T-helper 22 cell (primary cell): ENCODE data around the gene COQ9.
"Not testable (repeated sequence)": the region's sequence is repeated elsewhere in the genome, so short reads cannot be mapped to it uniquely, and the experiment has no call there.

Experiments used
- DNase-seq: peaks from one replicate; pipeline ENCODE4 v3.0.0-alpha.2; 2020; ENCODE audit warnings: low read depth

Gene COQ9

GRCh38 chr16:57426356-57426755 is 20.9 kb upstream of the COQ9 start:
- DNase-seq = no peak

GRCh38 chr16:57427307-57427706 is 20.0 kb upstream of the COQ9 start:
- DNase-seq = no peak

- DNase-seq = no peak
Observed at GRCh38 chr16:57427824-57428223, 19.5 kb upstream of the COQ9 start.

- DNase-seq = no peak
Observed at GRCh38 chr16:57430955-57431354, 16.3 kb upstream of the COQ9 start.

GRCh38 chr16:57432505-57432904 is 14.8 kb upstream of the COQ9 start:
- no peak for DNase-seq

- no peak for DNase-seq
Observed at GRCh38 chr16:57432989-57433388, 14.3 kb upstream of the COQ9 start.

GRCh38 chr16:57434003-57434402 is 13.3 kb upstream of the COQ9 start:
- no peak for DNase-seq

GRCh38 chr16:57435838-57436237 is 11.4 kb upstream of the COQ9 start:
- DNase-seq = no peak

GRCh38 chr16:57439947-57440346 is 7.3 kb upstream of the COQ9 start:
- DNase-seq = not testable (repeated sequence)

GRCh38 chr16:57440551-57440950 is 6.7 kb upstream of the COQ9 start:
- not testable (repeated sequence) for DNase-seq

GRCh38 chr16:57444711-57445110 is 2.6 kb upstream of the COQ9 start:
- DNase-seq = no peak

- DNase-seq = no peak
Observed at GRCh38 chr16:57445510-57445909, 1.8 kb upstream of the COQ9 start.

GRCh38 chr16:57446531-57447185 is 621 bp upstream of the COQ9 start:
- DNase-seq = no peak

- DNase-seq = no peak
Observed at GRCh38 chr16:57452021-57452420, 4.7 kb downstream of the COQ9 start.

- DNase-seq = peak; percentile 81
Observed at GRCh38 chr16:57462209-57462977, 15.1 kb downstream of the COQ9 start, which contains the start of gene POLR2C. Gene POLR2C, plus strand, starts transcription at chr16:57462679. Its CDS starts 46 bp downstream, at chr16:57462725.

- no peak for DNase-seq
Observed at GRCh38 chr16:57462978-57463362, 15.7 kb downstream of the COQ9 start.

- DNase-seq = no peak
Observed at GRCh38 chr16:57464523-57464922, 17.2 kb downstream of the COQ9 start.

GRCh38 chr16:57468346-57468745 is 21.1 kb downstream of the COQ9 start:
- no peak for DNase-seq

GRCh38 chr16:57469046-57469445 is 21.8 kb downstream of the COQ9 start:
- no peak for DNase-seq

- no peak for DNase-seq
Observed at GRCh38 chr16:57469917-57470470, 22.7 kb downstream of the COQ9 start.

GRCh38 chr16:57470711-57471110 is 23.4 kb downstream of the COQ9 start:
- no peak for DNase-seq

GRCh38 chr16:57471209-57471608 is 23.9 kb downstream of the COQ9 start:
- DNase-seq = no peak
